IMR-90 (cell line): ENCODE data around the gene MYO1D. TPM values are rescaled to one million over a fixed set of nuclear protein-coding genes. Genes with fewer than 3 reads are reported as not detected.
A peak's percentile ranks its signal among the peaks of the same experiment; 100 is the strongest.

Source experiments
- ATAC-seq: fragments of 200-7000 bp; cut with Tn5 transposase; 2 replicates; pipeline ENCODE4 v1.9.1; 2020; ENCODE audit warnings: low read depth, mild to moderate bottlenecking, moderate library complexity
- BruUV-seq: library from RNA; stranded (reverse); fragments of 400-500 nt; replicated peaks from 2 replicates; lab custom pipeline; 2021; lab: Mats Ljungman, UMichigan
- CTCF ChIA-PET: fragments of 300-600 bp; formaldehyde crosslinking; extraction: SDS; loops from one replicate; lab custom pipeline; 2021; ENCODE audit warnings: antibody characterized with exemption; lab: Yijun Ruan, JAX
- POLR2A ChIA-PET: fragments of 300-600 bp; sonication (Branson Sonifier 250); formaldehyde crosslinking; loops from one replicate; lab custom pipeline; 2022; ENCODE audit warnings: antibody characterized with exemption; ENCODE audit not compliant: unreplicated experiment; lab: Charles Lee
- DNase-seq: peaks from one replicate; pipeline ENCODE4 v3.0.0; 2013
- H2AFZ ChIP-seq: replicated peaks from 2 replicates; pipeline ENCODE3; 2013; ENCODE audit warnings: low read length, mild to moderate bottlenecking; ENCODE audit not compliant: poor library complexity
- H2AK5ac ChIP-seq: 2 replicates; pipeline ENCODE4 v1.6.1; 2013; ENCODE audit warnings: low read depth, low read length, inconsistent platforms
- H2AK9ac ChIP-seq: replicated peaks from 2 replicates; pipeline ENCODE3; 2013; ENCODE audit warnings: mild to moderate bottlenecking, low read depth, low read length, moderate library complexity; ENCODE audit not compliant: poor library complexity
- H2BK120ac ChIP-seq: 2 replicates; pipeline ENCODE4 v1.6.1; 2013; ENCODE audit warnings: low read depth, low read length, inconsistent platforms
- H2BK15ac ChIP-seq: 3 replicates; pipeline ENCODE4 v1.6.1; 2013; ENCODE audit warnings: low read depth, low read length, inconsistent platforms
- H2BK20ac ChIP-seq: 2 replicates; pipeline ENCODE4 v1.6.1; 2013; ENCODE audit warnings: low read depth, mild to moderate bottlenecking, inconsistent platforms, low read length, moderate library complexity
- H2BK5ac ChIP-seq: 2 replicates; pipeline ENCODE4 v1.6.1; 2013; ENCODE audit warnings: mild to moderate bottlenecking, low read depth, low read length, inconsistent platforms; ENCODE audit not compliant: poor library complexity, severe bottlenecking
- H3K14ac ChIP-seq: replicated peaks from 2 replicates; pipeline ENCODE4 v1.6.1; 2013; ENCODE audit warnings: low read depth, low read length, inconsistent platforms
- H3K18ac ChIP-seq: 2 replicates; pipeline ENCODE4 v1.6.1; 2013; ENCODE audit warnings: low read depth, low read length, control low read depth
- H3K23ac ChIP-seq: 2 replicates; pipeline ENCODE4 v1.6.1; 2013; ENCODE audit warnings: low read depth, low read length, inconsistent platforms
- H3K27ac ChIP-seq: 2 replicates; pipeline ENCODE4 v1.5.1; 2013; ENCODE audit warnings: mild to moderate bottlenecking, control low read depth, low read length; ENCODE audit not compliant: insufficient read depth
- H3K27me3 ChIP-seq: 2 replicates; pipeline ENCODE4 v1.6.1; 2013; ENCODE audit warnings: low read length; ENCODE audit not compliant: control insufficient read depth, insufficient read depth
- H3K36me3 ChIP-seq: 2 replicates; pipeline ENCODE4 v1.6.1; 2013; ENCODE audit warnings: low read length, mixed read lengths; ENCODE audit not compliant: control insufficient read depth, insufficient read depth
- H3K4ac ChIP-seq: 2 replicates; pipeline ENCODE4 v1.6.1; 2013; ENCODE audit warnings: low read depth, low read length, inconsistent platforms
- H3K4me1 ChIP-seq: 2 replicates; pipeline ENCODE4 v1.6.1; 2013; ENCODE audit warnings: low read length, mixed read lengths; ENCODE audit not compliant: control insufficient read depth, insufficient read depth
- H3K4me2 ChIP-seq: 2 replicates; pipeline ENCODE4 v1.6.1; 2013; ENCODE audit warnings: low read depth, mild to moderate bottlenecking, control low read depth, low read length, moderate library complexity
- H3K4me3 ChIP-seq: 2 replicates; pipeline ENCODE4 v1.5.1; 2013; ENCODE audit warnings: low read depth, mild to moderate bottlenecking, control low read depth, low read length, moderate library complexity; ENCODE audit not compliant: insufficient read depth
- H3K56ac ChIP-seq: 2 replicates; pipeline ENCODE4 v1.6.1; 2013; ENCODE audit warnings: low read length, inconsistent platforms; ENCODE audit not compliant: insufficient read depth; ENCODE audit errors: extremely low read depth
- H3K79me1 ChIP-seq, 2 experiments: 2 replicates each; pipeline ENCODE4 v1.6.1; 2013; ENCODE audit warnings: low read length in 2 of 2, inconsistent platforms in 1 of 2, low read depth in 1 of 2
- H3K9ac ChIP-seq: 2 replicates; pipeline ENCODE4 v1.6.1; 2013; ENCODE audit warnings: low read depth, low read length, control low read depth
- H3K9me1 ChIP-seq: 2 replicates; pipeline ENCODE4 v1.6.1; 2013; ENCODE audit warnings: low read length, inconsistent platforms; ENCODE audit not compliant: insufficient read depth
- H3K9me3 ChIP-seq: 2 replicates; pipeline ENCODE4 v1.6.1; 2013; ENCODE audit warnings: low read length; ENCODE audit not compliant: control insufficient read depth, insufficient read depth
- H4K20me1 ChIP-seq: 2 replicates; pipeline ENCODE4 v1.6.1; 2013; ENCODE audit warnings: low read length, inconsistent platforms; ENCODE audit not compliant: insufficient read depth
- H4K5ac ChIP-seq: 2 replicates; pipeline ENCODE4 v1.6.1; 2013; ENCODE audit warnings: mild to moderate bottlenecking, low read depth, low read length, control low read depth
- H4K8ac ChIP-seq, 2 experiments: 2 replicates each; pipeline ENCODE4 v1.6.1; 2013; ENCODE audit warnings: low read depth in 2 of 2, low read length in 2 of 2, control low read depth in 1 of 2, inconsistent platforms in 1 of 2
- H4K91ac ChIP-seq: 2 replicates; pipeline ENCODE4 v1.6.1; 2013; ENCODE audit warnings: low read depth, low read length, inconsistent platforms; ENCODE audit not compliant: insufficient read depth
- BHLHE40 ChIP-seq: fragments of 150-350 bp; IDR thresholded peaks from 2 replicates; pipeline ENCODE4 v1.6.1; 2016; ENCODE audit warnings: mild to moderate bottlenecking, low read depth, low read length
- CEBPB ChIP-seq: IDR thresholded peaks from 2 replicates; pipeline ENCODE4 v1.6.1; 2012; ENCODE audit warnings: low read depth, low read length, improper control_type of control experiment
- CHD1 ChIP-seq: IDR thresholded peaks from 2 replicates; pipeline ENCODE4 v1.6.1; 2012; ENCODE audit warnings: low read depth, low read length, improper control_type of control experiment
- FOS ChIP-seq: fragments of 150-350 bp; IDR thresholded peaks from 2 replicates; pipeline ENCODE4 v1.6.1; 2016; ENCODE audit warnings: low read depth, low read length
- MAFK ChIP-seq: IDR thresholded peaks from 2 replicates; pipeline ENCODE4 v1.6.1; 2012; ENCODE audit warnings: low read depth, low read length, improper control_type of control experiment
- MXI1 ChIP-seq: IDR thresholded peaks from 2 replicates; pipeline ENCODE4 v1.6.1; 2012; ENCODE audit warnings: low read depth, mild to moderate bottlenecking, low read length, moderate library complexity, borderline replicate concordance
- NFE2L2 ChIP-seq: fragments of 150-350 bp; IDR thresholded peaks from 2 replicates; pipeline ENCODE4 v1.6.1; 2016; ENCODE audit warnings: low read depth, mild to moderate bottlenecking, low read length
- POLR2A ChIP-seq: IDR thresholded peaks from 2 replicates; pipeline ENCODE4 v1.6.1; 2012; ENCODE audit warnings: mild to moderate bottlenecking, low read depth, low read length
- RAD21 ChIP-seq: IDR thresholded peaks from 2 replicates; pipeline ENCODE4 v1.6.1; 2012; ENCODE audit warnings: low read length, improper control_type of control experiment
- RCOR1 ChIP-seq: IDR thresholded peaks from 2 replicates; pipeline ENCODE4 v1.6.1; 2012; ENCODE audit warnings: mild to moderate bottlenecking, low read length, improper control_type of control experiment; ENCODE audit not compliant: insufficient replicate concordance
- RFX5 ChIP-seq: IDR thresholded peaks from 2 replicates; pipeline ENCODE4 v1.8.0; 2012; ENCODE audit warnings: low read depth, mild to moderate bottlenecking, low read length, moderate library complexity
- SMC3 ChIP-seq: fragments of 150-350 bp; IDR thresholded peaks from 2 replicates; pipeline ENCODE4 v1.6.1; 2016; ENCODE audit warnings: low read depth, mild to moderate bottlenecking, antibody characterized with exemption, low read length, moderate library complexity
- WGBS, 2 experiments: methylation state at CpG; one replicate each; pipeline versions ENCODE4 v1.1.5 to v1.1.7; 2013; ENCODE audit warnings: missing lambda C conversion rate in 2 of 2; ENCODE audit not compliant: insufficient read length in 1 of 2; ENCODE audit errors: extremely low coverage in 2 of 2; 5-methylcytosine and 5-hydroxymethylcytosine counted together
- dilution Hi-C: fragments of 300-500 bp; cut with HindIII; formaldehyde crosslinking; loops from one replicate; pipeline ENCODE4 v1.14.3; 2018; ENCODE audit warnings: low sequenced_read_pairs; ENCODE audit not compliant: unreplicated experiment
- in situ Hi-C: fragments of 300-500 bp; cut with MboI; formaldehyde crosslinking; loops from 3 replicates; pipeline ENCODE4 v1.14.3; 2019; ENCODE audit warnings: low sequenced_read_pairs, inconsistent platforms, mixed read lengths
- intact Hi-C: fragments of 100-400 bp; cut with micrococcal nuclease; formaldehyde crosslinking; loops from 2 replicates; pipeline ENCODE4 v1.10.0; 2022
- polyA plus RNA-seq, 3 experiments: library from polyadenylated mRNA; depleted of rRNA; stranded (reverse); fragments of >200 nt; gene quantifications; 2 replicates each; pipeline ENCODE4 v1.2.3, GENCODE V29; 2012; ENCODE audit warnings: low replicate concordance in 1 of 3
- total RNA-seq: library from RNA; depleted of rRNA; stranded (reverse); fragments of >200 nt; gene quantifications from 2 replicates; pipeline ENCODE4 v1.2.3, GENCODE V29; 2012
- TF ChIP-seq, protein P1 (sequence below): conservative IDR thresholded peaks from 2 replicates; pipeline ENCODE4 v1.5.1; 2012; ENCODE audit warnings: mild to moderate bottlenecking, low read depth, low read length, improper control_type of control experiment
- TF ChIP-seq, protein P2 (sequence below): fragments of 150-350 bp; IDR thresholded peaks from 2 replicates; pipeline ENCODE4 v1.6.1; 2017; ENCODE audit warnings: mild to moderate bottlenecking, antibody characterized with exemption, low read length, low read depth
- TF ChIP-seq, protein P3 (sequence below): fragments of 150-350 bp; IDR thresholded peaks from 2 replicates; pipeline ENCODE4 v1.6.1; 2016; ENCODE audit warnings: low read depth, mild to moderate bottlenecking, low read length, moderate library complexity, borderline replicate concordance

MYO1D gene
- total and polyA plus RNA-seq, 2 of the 4 experiments (the other 2 are of a cell fraction), result 0.63 to 0.90 TPM

DNA sequence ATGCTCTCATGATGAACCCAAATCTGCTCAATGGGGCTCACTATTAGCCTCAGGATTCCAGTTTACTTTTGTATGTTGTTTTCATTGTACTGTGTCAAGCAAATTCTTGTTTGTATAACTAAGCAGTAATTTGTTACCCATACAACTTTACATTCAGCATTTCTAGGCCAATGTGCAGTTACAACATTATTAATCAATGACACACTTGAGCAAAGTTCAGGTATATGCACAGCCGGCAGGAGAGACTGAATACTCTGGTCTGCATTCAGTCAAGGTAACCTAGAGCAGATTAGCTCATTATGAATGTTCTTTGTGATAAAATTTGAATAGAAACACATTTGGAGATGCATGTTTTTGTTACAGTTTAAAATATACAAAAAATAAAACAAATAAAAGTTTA lies 2.2 kb upstream of the MYO1D start (continued):
- no peak for TF ChIP-seq MXI1
- no peak for TF ChIP-seq FOS
- no peak for TF ChIP-seq CHD1
- no peak for TF ChIP-seq POLR2A
- no peak for TF ChIP-seq MAFK

DNA sequence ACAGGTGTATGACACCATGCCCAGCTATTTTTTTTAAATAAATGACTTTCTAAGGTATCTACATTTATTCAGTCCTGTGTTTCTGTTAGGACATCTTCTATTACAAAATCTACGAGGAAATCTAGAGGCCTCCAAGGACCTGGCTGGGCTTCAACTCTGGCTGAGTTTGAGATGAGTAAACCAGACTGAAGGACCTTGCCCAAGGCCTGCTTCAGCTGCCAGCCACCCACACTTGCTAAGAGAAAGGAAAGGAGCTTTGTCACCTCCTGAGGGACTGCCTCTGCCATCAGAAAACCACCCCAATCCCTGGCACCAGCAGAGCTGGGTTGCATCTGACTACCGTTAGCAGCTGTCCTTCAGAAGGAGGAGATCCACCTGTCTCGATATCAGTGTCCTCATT lies 1.3 kb upstream of the MYO1D start:
- peaks cover 2% of the 10 kb centered on the region for H3K4me1 ChIP-seq
- DNase-seq (peak; percentile 32), ATAC-seq (no peak)
- POLR2A ChIA-PET, result no interaction called here
- H2BK120ac ChIP-seq, result no peak overlapping the region
- H3K79me1 ChIP-seq, result no peaks in the 10 kb centered on the region
- H3K27me3 ChIP-seq, result peaks cover 7% of the 10 kb centered on the region
- H2AK9ac ChIP-seq, result no peak overlapping the region
- no peak overlapping the region for H4K8ac ChIP-seq
- no peaks in the 10 kb centered on the region for H3K9me1 ChIP-seq
- no peaks in the 10 kb centered on the region for H3K36me3 ChIP-seq
- H2BK20ac ChIP-seq, result no peak overlapping the region
- in situ Hi-C loops, result no loop called here
- no peak overlapping the region for H2BK15ac ChIP-seq
- BruUV-seq, result no TSS peak
- no peak overlapping the region for H3K4me3 ChIP-seq
- WGBS, 2 experiments, result 83% methylated on average over 1 of the region's 3 CpGs; no CpG with 5 or more reads in 1 of the 2 experiments
- no peak overlapping the region for H4K5ac ChIP-seq
- H3K14ac ChIP-seq, result no peak overlapping the region
- no peak overlapping the region for H3K9ac ChIP-seq
- CTCF ChIA-PET, result interaction anchor here (0.6 to 2.2 kb wide), 5 partner anchors 18 to 95 kb away, joined by 3 to 11 read pairs (median 6); a partner anchor contains a TSS
- no peaks in the 10 kb centered on the region for H3K9me3 ChIP-seq
- no peak overlapping the region for H2AK5ac ChIP-seq
- no peaks in the 10 kb centered on the region for H4K20me1 ChIP-seq
- no peak overlapping the region for H3K18ac ChIP-seq
- no peak overlapping the region for H3K27ac ChIP-seq
- H4K91ac ChIP-seq, result no peak overlapping the region
- H2BK5ac ChIP-seq, result no peak overlapping the region
- H3K4ac ChIP-seq, result no peak overlapping the region
- no peak overlapping the region for H3K56ac ChIP-seq
- H3K23ac ChIP-seq, result no peak overlapping the region
- dilution Hi-C loops, result no loop called here
- no peak overlapping the region for H3K4me2 ChIP-seq
- no peak overlapping the region for H2AFZ ChIP-seq
- intact Hi-C loops, result loop anchor here (5.0 kb wide), 2 partner anchors 49 to 874 kb away; partner anchors contain the start of gene TMEM98
- TF ChIP-seq CHD1, result no peak
- no peak for TF ChIP-seq CEBPB
- TF ChIP-seq, protein P1, sequence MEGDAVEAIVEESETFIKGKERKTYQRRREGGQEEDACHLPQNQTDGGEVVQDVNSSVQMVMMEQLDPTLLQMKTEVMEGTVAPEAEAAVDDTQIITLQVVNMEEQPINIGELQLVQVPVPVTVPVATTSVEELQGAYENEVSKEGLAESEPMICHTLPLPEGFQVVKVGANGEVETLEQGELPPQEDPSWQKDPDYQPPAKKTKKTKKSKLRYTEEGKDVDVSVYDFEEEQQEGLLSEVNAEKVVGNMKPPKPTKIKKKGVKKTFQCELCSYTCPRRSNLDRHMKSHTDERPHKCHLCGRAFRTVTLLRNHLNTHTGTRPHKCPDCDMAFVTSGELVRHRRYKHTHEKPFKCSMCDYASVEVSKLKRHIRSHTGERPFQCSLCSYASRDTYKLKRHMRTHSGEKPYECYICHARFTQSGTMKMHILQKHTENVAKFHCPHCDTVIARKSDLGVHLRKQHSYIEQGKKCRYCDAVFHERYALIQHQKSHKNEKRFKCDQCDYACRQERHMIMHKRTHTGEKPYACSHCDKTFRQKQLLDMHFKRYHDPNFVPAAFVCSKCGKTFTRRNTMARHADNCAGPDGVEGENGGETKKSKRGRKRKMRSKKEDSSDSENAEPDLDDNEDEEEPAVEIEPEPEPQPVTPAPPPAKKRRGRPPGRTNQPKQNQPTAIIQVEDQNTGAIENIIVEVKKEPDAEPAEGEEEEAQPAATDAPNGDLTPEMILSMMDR, result no peak
- TF ChIP-seq, protein P2, sequence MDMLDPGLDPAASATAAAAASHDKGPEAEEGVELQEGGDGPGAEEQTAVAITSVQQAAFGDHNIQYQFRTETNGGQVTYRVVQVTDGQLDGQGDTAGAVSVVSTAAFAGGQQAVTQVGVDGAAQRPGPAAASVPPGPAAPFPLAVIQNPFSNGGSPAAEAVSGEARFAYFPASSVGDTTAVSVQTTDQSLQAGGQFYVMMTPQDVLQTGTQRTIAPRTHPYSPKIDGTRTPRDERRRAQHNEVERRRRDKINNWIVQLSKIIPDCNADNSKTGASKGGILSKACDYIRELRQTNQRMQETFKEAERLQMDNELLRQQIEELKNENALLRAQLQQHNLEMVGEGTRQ, result no peak
- no peak for TF ChIP-seq RCOR1
- TF ChIP-seq BHLHE40, result no peak
- TF ChIP-seq NFE2L2, result no peak
- no peak for TF ChIP-seq FOS
- TF ChIP-seq MAFK, result no peak
- no peak for TF ChIP-seq SMC3
- TF ChIP-seq, protein P3, sequence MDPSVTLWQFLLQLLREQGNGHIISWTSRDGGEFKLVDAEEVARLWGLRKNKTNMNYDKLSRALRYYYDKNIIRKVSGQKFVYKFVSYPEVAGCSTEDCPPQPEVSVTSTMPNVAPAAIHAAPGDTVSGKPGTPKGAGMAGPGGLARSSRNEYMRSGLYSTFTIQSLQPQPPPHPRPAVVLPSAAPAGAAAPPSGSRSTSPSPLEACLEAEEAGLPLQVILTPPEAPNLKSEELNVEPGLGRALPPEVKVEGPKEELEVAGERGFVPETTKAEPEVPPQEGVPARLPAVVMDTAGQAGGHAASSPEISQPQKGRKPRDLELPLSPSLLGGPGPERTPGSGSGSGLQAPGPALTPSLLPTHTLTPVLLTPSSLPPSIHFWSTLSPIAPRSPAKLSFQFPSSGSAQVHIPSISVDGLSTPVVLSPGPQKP, result no peak
- TF ChIP-seq RFX5, result no peak
- no peak for TF ChIP-seq RAD21
